ENCODE results near the gene HK2.
"Not testable (repeated sequence)": the region's sequence is repeated elsewhere in the genome, so short reads cannot be mapped to it uniquely, and the experiment has no call there.

Gene HK2

DNA sequence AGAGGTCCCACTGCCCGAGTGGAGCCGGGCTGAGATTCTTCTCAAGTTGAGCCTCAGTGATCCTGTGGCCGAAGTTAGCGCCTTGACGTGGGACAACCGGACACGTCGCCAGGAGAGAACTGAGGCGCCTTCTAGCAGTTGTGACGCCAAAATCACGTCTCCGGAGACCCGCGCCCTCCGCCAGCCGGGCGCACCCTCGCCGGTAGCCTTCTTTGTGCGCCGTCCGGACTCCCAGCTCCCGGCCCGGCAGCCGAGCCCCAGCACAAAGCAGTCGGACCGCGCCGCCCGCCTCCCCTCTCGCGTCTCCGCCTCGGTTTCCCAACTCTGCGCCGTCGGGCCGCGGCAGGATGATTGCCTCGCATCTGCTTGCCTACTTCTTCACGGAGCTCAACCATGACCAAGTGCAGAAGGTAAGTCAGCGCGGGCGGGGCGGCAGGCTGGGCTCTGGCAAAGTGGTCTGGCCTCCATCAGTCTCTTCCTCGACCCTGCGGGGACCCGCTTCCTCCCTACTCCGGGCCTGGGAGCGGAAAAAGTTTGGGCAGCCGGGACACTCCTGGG, 386 bp downstream of the HK2 start:
- Histone ChIP-seq H3K27ac (peak overlapping the region; percentile 32 to 91 (median 77)), H3K4me3 (peak overlapping the region; percentile 51 to 83 (median 78))

DNA sequence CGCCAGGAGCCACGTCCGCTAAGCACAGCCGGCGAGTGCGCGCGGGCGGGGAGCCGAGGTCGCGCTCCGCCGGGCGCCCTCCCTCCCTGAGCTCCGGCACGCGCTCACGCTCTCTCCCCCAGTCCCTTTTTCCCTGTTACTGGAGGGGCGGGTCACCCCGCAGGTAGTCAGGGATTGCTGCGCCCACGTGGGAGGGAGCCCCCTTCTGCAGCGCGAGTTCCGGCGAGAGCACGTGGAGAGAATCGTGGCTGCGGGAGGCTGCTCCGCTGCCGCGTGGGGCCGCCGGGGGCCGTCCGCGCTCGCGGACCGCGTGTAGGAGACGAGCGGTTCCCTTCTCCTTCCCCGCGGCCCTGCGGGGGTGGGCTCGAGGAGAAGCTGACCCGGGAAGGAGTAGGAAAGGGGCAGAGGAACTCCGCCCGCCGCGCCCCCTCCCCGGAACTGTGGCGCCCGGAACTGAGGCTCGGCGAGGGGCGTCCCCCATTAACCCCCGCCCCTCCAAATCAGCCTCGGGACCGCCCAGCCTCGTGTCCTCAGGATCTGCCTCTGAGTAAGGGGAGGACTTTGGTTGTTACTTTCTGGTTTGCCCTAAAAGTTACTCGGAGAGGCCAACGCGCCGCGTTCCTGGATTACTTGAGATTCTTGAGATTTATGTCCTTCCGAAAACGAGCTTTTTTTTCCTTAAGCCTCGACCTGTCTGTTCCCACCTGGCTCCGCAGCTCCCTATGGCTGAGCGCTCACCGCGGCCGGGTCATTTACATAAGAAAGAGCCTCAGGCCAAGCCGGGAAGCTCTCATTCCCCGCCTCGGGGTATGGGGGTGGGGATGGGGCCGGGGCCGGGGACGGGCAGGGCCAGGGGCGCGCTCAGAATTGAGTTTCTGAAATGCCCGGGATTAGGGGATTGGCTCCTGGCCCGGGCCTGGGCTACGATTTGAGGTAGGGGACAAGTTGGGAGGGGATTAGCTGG, 1.1 kb downstream of the HK2 start:
- Histone ChIP-seq H3K27ac (peak overlapping the region; percentile 32 to 91 (median 77)), H3K4me3 (peak overlapping the region; percentile 51 to 83 (median 78))

DNA sequence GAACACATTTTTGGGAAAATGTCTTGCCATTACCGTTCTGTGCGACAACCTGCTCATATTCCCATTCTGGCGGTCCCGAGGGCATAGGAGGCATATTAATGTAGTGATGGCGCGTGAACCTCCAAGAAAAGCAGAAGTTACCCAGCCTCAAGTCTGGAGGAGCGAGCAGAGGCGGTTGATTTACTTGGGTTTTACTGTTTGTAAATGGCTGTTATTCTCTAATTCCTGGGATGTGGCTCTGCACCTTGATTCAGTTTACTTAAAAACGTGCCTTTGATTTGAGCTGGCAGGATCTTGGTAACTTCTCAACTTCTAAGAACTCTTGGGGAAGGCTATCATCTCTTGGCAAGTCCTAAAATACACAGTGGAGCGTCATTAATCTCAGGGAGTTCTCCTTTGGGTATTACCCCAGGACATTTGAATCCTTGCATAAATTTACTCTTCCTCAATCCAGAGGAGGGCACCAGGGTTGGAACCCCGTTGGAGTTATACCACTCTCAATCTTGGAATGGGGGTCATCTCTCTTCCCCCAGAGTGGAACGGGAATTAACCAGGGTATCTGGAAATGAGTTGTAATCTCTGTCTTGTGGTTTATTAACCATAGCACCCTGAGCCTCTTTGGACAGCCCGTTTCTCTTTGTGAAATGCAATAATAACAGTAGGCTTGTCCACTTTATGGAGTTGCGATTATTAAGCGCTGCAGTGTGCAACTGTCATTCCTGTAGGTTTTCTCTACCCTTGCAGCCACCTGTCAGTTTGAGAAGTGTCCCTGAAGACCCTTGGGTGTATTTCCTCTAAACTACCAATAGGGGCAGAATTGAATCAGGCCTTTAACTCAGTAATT, 2.1 kb downstream of the HK2 start:
- Histone ChIP-seq H3K4me3 (peak overlapping the region; percentile 51 to 83 (median 78)), H3K27ac (peak overlapping the region in 15 of 21 experiments; percentile 52 to 91 (median 78))

DNA sequence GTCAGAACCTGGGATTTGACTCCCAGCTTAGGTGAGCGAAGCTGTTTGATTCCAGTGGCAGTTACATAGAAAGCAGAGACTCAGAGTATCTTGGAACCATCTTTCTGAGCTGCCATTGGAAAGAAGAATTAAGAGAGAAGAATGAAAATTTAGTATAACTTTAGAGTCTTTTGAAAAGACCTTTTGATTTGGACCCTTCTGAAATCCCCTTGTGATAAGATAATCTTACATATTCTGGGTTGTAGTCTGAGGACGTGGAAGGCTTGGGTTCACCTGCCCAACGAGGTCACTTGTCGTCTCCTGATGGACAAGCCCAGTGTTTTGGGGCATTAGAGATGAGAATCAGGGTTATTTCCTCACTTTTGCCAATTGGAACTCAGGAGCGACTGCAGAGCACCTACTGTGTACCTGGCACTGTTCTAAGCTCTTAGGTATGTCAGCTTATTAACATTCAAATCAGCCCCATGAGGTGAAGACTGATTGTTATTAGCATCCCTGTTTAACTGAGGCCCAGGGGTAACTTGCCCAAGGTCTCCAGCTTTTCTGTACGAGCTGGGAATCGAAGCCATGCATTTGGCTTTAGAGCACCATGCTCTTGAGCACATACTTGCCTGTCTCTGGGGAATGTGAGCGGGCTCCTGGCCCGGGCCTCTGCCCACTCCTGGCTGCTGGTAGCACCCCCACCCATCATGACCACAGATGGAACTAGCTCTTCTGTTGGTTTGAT, 2.9 kb downstream of the HK2 start:
- Histone ChIP-seq H3K27ac (peak overlapping the region in 2 of 21 experiments; percentile 5 to 84), H3K4me3 (peak overlapping the region in 3 of 7 experiments; percentile 78 to 83 (median 81))

DNA sequence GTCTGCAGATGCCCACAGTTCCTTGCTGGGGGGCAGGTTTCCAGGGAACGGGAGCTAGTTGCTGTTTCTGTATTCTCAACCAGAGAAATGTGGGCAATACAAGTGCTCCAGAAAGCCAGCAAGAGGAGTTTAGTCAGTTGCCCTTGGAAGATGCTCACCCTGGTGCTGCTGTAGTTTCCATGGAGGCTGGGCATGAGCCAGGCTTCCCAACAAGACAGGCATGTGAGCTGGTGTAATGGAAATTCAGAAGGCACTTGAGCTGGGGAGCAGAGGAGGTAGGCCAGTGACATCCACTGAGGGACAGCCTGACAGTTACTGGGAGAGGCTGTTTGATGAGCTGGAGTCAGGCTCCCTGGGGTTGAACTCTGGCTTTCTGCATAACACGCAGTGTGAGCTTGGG, 7.7 kb downstream of the HK2 start:
- H3K27ac ChIP-seq: peak overlapping the region in 1 of 21 experiments; percentile 21
- no peak overlapping the region for H3K4me3 ChIP-seq

DNA sequence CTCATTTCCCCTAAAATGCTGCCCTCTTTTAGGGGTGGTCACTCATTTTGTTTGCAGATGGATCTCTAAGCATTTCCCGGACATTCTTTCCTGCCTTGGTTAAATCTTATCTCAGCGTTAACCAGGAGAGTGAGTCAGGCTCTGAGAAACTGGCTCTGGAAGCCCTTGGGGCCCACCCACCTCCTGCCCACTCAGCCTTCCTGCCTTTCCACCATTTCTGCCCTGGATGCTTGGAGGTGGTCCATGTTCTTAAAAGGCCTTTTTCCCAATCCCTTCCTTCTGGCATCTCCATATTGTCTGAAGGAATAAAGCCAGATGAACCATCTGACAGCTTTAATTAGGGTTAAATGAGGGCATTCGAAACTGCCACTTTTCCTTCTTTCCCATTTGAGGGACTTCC, 9.5 kb downstream of the HK2 start:
- H3K4me3 ChIP-seq: no peak overlapping the region
- H3K27ac ChIP-seq: peak overlapping the region in 19 of 21 experiments; percentile 28 to 87 (median 73)

DNA sequence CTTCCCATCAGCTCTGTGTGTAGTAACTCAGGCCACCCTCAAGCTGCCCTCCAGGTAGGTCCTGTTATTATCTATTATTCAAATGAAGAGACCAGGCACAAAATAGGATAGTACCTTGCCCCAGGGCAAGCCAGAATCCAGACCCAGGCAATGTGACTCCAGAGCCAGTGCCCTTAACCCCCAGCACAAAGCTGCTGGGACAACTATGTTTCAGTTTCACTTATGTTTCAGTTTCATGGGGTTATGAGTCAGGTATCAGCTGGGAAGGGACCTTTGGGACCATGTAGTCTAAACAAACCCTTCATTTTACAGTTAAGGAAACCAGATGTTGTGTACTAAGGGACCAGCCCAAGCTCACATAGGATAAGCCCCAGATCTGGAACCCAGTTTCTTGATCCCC, 10.0 kb downstream of the HK2 start:
- Histone ChIP-seq H3K27ac (peak overlapping the region in 20 of 21 experiments; percentile 55 to 87 (median 73)), H3K4me3 (no peak overlapping the region)

DNA sequence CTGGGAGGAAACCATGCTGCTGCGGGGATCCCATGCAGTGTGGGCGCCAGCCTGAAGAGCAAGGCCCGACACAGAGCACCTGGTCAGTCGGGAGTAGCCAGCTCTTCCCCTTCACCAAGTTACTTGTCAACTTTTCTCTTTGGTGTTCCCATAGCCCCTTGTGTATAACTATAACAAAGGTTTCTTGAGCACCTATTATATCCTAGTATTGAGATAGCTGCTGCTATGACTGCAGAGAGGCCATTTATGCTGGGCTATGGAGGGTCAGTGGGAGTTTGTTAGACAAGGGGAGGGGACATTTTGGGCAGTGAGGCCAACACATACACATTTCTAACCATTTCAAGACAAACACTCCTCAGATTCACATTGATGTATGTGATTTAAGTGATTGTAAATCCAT, 10.8 kb downstream of the HK2 start:
- Histone ChIP-seq H3K27ac (peak overlapping the region; percentile 53 to 87 (median 73)), H3K4me3 (no peak overlapping the region)

DNA sequence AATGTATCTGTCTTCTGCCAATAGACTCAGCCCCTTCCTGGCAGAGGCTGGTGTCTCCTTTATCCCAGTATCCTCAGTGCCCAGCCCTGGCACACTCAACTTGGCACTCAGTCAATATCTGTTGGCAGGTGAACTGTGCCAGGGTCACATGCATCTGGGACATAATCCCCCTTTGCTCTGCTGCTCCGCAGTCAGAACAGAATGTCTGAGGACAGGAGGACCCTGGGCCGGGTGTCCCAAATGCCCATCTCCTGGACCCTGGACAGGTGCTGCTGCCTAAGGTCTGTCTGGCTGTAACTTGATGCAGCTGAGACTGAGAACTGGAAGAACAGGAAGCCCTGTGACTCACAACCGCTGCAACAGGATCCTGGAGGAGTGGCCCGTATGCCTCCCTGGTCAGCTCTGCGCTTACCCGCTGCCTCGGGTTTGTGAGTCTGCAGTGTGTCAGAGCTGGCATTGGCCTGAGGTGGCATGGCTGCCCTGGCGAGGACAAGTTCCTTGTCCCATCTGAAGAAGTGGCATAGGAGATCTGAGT, 11.4 kb downstream of the HK2 start:
- Histone ChIP-seq H3K27ac (peak overlapping the region in 20 of 21 experiments; percentile 55 to 87 (median 76)), H3K4me3 (no peak overlapping the region)

DNA sequence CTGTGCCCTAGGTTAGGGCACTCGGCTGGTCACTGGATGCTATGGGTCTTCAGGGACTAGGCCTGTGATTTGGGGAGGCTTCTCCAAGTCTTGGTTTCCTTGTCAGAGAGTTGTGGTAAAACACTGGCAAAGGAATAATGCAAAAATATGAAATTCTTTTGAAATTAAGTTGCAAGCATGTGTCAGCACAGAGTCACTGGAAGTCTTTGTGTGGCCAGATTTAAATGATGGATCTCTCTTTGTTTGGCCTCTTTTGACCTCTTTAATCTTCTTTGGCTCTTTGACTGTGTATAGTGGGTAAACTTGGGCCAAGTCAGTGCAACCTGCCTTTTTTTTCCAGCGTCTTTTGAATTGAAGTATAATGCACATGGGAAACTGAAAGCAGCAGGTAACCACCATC, 12.1 kb downstream of the HK2 start:
- Histone ChIP-seq H3K27ac (peak overlapping the region in 20 of 21 experiments; percentile 55 to 87 (median 76)), H3K4me3 (no peak overlapping the region)

DNA sequence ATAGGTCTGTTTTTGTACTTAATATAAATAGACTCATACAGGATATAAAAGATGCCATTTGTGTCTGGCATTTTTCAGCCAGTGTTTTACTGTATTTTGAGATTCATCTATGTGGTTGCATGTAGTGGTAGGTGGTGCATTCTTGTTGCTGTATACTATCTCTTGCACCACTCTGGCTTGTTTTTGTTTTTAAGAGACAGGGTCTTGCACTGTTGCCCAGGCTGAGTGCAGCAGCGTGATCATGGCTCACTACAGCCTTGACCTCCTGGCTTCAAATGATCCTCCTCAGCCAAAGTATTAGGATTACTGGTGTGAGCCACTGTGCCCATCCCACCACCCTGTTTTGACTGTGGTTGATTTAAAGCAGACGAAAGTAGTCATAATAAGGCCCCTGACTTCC, 12.6 kb downstream of the HK2 start:
- Histone ChIP-seq H3K4me3 (no peak overlapping the region), H3K27ac (peak overlapping the region in 17 of 21 experiments; percentile 4 to 87 (median 77))

DNA sequence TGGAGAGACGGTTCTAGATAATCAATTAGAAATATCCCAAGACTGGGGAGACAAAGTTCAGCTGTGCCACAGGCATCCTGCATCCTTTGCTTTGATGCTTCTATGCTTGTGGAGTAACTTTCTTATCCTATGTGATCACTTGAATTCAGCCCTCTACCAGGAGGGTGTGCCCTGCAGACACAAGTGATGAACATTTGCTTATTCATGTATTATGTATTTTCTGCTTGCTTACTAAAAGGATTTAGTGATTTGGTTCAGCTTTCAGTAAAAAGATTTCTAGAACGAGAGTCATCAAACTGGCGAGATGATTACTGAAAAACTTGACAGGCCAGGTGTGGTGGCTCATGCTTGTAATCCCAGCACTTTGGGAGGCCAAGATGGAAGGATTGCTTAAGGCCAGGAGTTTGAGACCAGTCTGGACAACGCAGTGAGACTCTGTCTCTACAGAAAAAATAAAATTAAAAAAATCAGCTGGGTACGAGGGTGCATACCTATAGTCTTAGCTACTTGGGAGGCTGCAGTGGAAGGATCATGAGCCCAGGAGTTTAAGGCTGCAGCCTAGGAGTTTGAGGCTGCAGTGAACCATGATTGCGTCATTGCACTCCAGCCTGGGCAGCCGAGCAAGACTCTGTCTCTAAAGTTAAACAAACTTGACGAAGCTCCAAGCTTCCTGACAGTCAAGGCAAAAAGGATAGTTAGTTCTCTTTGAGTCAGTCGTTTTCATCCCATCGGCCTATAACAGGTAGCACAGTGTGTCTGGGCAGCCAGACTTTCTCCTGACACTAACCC, 13.3 kb downstream of the HK2 start:
- H3K27ac ChIP-seq: peak overlapping the region in 10 of 21 experiments; percentile 11 to 94 (median 50)

DNA sequence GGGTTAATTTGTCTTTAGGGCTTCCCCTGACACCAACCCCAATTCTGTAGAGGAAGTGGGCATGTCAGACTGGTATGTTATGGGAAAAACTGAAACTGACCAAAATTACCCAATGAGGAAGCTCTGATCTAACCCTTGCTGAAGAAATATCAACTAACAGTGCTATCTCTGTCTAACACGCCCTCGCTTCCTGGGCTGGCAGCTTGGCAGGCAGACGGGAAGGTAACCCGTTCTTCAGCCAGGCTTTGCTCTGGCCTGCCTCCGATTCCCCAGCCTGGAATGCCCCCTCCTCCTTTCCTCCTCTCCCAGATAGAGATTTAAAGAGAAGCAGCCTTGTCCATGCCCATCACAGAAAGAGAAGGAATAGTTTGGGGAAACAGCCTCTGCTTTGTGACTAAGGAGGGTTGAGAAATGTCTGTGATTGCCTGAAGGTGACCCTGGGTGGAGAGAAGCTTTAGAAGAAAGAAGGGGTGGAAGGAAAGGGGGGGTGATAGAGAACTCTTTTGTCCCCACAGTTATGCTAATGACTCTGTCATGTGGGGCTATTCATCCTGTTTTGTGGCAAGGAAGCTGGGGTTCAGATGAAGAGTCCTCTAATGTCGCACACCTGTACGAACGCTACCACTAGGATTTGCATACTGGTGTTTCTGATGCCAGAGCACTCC, 15.4 kb downstream of the HK2 start:
- no peak overlapping the region for H3K4me3 ChIP-seq
- peak overlapping the region in 18 of 21 experiments; percentile 51 to 94 (median 80) for H3K27ac ChIP-seq

More for the DNA sequence above, 13.3 kb downstream of the HK2 start:
- no peak overlapping the region for H3K4me3 ChIP-seq

DNA sequence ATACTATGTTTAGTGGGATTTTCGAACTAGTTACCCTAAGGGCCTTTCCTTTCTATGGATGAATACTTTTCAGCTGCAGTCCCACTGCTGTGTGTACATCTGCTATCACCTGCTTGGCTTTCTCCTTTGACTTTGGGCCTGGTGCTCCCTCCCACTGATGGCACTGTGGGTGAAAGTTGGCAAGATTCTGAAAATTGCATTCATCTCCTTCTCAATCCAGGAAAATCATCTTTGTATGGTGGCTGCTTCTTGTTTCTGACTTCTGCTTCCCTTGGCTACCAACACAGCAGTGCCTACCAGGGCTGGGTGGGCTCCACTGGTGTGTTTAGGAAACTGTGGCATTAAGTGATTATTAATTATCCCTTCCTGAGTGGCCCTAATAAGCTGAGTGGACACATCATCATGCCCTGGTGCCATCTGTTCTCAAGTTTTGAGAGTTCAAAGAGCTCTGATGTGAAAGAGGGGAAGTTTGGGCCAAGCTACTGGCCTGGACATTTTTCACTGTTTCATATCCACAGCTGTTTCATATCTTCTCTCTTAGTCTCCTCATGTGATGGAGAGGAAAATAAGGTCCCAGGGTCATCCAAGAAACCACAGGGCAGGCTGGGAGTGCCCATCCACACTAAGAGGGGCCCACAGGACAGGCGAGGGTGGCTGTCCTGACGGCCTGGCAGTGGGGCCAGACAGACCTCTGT, 16.7 kb downstream of the HK2 start:
- Histone ChIP-seq H3K4me3 (no peak overlapping the region), H3K27ac (peak overlapping the region in 19 of 21 experiments; percentile 22 to 94 (median 80))

DNA sequence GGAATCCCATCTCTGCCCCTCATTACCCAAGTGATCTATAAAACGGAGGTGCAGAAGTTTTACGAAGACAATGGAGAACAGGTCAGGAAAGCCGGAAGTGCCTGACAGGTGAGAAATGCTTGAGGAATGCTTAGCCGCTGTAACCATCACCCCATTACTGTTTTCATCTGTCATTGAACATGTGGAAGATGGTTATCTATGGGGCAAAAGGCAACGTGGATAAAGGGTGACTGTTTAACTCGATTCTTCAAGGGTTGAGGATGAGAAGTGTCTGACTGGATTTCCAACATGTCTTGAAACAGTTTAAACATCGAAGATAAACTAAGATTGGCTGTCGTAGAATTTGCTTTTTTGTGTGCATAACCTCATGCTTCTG, 17.3 kb downstream of the HK2 start:
- no peak overlapping the region for H3K4me3 ChIP-seq
- peak overlapping the region in 17 of 21 experiments; percentile 22 to 94 (median 81) for H3K27ac ChIP-seq

DNA sequence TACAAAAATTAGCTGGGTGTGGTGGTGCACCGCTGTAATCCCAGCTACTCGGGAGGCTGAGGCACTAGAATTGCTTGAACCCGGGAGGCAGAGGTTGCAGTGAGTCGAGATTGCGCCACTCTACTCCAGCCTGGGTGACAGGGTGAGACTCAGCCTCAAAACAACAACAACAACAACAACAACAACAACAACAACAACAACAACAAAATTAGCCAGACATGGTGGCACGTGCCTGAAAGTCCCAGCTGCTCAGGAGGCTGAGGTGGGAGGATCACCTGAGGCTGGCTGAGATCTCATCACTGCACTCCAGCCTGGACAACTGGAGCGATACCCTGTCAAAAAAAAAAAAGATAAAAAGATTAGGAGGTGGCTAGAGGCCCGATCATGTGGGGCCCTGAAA, 19.4 kb downstream of the HK2 start:
- not testable (repeated sequence) for H3K4me3 ChIP-seq

DNA sequence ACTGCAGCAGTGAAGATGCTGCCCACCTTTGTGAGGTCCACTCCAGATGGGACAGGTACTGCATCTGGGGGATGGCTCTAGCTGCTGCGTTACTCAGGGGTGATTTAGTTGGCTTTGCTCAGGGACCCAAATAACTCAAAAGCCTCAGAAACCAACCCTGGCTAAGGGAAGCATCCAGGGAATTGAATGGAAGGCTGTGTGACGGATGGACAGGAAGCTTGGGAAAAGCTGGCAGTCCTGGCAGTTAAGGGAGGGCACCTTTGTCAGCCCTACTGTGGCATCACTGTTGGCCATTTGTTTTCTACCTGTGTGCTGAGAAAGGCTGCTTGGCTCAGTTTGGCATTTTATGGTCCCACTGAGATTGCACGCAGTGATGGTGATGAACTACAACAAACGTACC, 20.5 kb downstream of the HK2 start:
- Histone ChIP-seq H3K27ac (no peak overlapping the region), H3K4me3 (no peak overlapping the region)

More for the DNA sequence above, 19.4 kb downstream of the HK2 start:
- H3K27ac ChIP-seq: not testable (repeated sequence)
